Neural crest cell (in vitro differentiated cells): ENCODE results near the gene CAV2. TPM values are rescaled to one million over a fixed set of nuclear protein-coding genes. Genes with fewer than 3 reads are reported as not detected.

ENCODE experiments used
- DNase-seq: peaks from one replicate; pipeline ENCODE4 v3.0.0; 2021; ENCODE audit warnings: low read depth, mixed read lengths, low spot score
- H3K27ac Mint-ChIP-seq: one replicate; pipeline ENCODE4 v1.8.0; 2021; ENCODE audit warnings: mild to moderate bottlenecking, mixed read lengths; ENCODE audit not compliant: unreplicated experiment
- H3K27me3 Mint-ChIP-seq: 2 replicates; pipeline ENCODE4 v1.8.0; 2021; ENCODE audit warnings: low read depth, mild to moderate bottlenecking, mixed read lengths
- H3K36me3 Mint-ChIP-seq: 2 replicates; pipeline ENCODE4 v1.8.0; 2021; ENCODE audit warnings: low read depth, mild to moderate bottlenecking, mixed read lengths
- H3K4me1 Mint-ChIP-seq: 2 replicates; pipeline ENCODE4 v1.8.0; 2021; ENCODE audit warnings: mixed read lengths
- H3K4me3 Mint-ChIP-seq: one replicate; pipeline ENCODE4 v1.8.0; 2021; ENCODE audit warnings: mild to moderate bottlenecking, mixed read lengths
- H3K9me3 Mint-ChIP-seq: 2 replicates; pipeline ENCODE4 v1.8.0; 2021; ENCODE audit warnings: mixed read lengths
- total RNA-seq: library from RNA; stranded (reverse); gene quantifications from 2 replicates; pipeline ENCODE4 v1.2.1, GENCODE V29; 2021
- TF ChIP-seq, protein P1 (sequence below): fragments of 200-600 bp; sonication (generic); conservative IDR thresholded peaks from 2 replicates; pipeline ENCODE4 v1.5.0; 2021; ENCODE audit warnings: antibody characterized with exemption, mild to moderate bottlenecking

Gene CAV2
- total RNA-seq, 1 donor from 2014 or later = 1.9 TPM

DNA sequence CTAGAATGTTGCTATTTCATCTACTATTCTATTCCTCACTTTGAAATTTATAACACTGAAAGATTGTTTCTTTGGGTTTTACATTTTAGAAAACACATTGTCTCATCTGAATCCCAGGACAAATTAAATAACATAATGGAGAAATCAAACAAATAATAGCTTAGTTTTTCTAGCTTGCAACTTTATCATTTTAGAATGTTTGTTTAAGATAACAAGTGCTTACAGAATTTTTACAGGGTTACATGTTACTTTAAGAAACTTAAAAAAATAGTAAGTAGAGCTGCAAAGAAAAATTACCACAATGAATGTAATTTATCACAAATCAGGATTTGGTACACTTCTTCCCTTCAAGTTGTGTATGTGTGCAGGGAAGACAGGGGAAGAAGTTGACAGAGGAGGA lies 11.3 kb downstream of the CAV2 start:
- Mint-ChIP-seq H3K9me3 (no peaks in the 10 kb centered on the region), H3K4me1 (peaks cover 10% of the 10 kb centered on the region), H3K27ac (no peak overlapping the region), H3K4me3 (no peak overlapping the region), H3K36me3 (no peaks in the 10 kb centered on the region), H3K27me3 (peaks cover 4% of the 10 kb centered on the region)
- DNase-seq = no peak
- TF ChIP-seq, protein P1, sequence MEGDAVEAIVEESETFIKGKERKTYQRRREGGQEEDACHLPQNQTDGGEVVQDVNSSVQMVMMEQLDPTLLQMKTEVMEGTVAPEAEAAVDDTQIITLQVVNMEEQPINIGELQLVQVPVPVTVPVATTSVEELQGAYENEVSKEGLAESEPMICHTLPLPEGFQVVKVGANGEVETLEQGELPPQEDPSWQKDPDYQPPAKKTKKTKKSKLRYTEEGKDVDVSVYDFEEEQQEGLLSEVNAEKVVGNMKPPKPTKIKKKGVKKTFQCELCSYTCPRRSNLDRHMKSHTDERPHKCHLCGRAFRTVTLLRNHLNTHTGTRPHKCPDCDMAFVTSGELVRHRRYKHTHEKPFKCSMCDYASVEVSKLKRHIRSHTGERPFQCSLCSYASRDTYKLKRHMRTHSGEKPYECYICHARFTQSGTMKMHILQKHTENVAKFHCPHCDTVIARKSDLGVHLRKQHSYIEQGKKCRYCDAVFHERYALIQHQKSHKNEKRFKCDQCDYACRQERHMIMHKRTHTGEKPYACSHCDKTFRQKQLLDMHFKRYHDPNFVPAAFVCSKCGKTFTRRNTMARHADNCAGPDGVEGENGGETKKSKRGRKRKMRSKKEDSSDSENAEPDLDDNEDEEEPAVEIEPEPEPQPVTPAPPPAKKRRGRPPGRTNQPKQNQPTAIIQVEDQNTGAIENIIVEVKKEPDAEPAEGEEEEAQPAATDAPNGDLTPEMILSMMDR = no peak

DNA sequence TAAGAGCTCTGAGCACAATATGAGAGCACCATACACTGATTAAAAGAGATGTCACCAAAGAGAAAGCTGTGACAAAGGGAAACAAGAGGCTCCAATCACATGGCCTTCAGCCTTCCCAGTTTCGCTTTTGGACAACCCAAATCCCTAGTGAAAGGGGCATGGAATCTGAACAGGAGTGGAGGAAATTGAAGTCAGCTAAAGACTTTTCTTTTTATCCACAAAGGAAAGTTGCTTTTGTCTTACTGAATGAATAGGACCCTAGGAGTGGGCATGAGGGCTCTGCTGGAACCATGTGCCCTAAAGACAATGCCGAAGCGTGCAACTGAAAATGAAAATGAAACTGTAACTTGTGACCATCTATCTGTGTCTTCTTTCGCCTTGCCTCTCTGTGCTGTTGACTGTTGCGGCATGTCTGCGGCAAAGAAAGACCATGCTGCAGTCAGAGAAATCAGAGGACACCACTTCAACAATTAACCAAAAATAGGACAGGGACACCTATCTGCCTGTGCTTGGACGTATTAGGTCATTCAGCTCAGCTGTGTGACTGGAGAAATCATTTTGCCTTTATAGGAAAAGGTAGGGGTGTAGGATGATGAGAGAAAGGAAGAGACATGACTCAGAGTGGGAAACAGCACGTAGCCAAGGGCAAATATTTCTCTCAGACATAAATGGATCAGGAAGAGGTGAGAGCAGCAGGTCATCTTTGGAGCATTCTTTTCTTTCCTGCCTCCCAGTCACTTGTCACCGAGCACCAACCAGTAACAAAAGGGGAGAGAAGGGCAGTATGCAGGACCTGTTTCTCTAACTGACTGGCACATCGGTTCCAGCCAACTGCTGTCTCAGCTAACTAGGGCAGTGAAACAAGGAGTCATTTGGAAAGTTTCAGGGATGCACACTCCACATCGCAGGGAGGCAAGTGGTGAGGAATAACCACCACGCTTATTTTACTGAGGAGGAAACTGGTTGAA lies 12.3 kb downstream of the CAV2 start:
- Mint-ChIP-seq H3K4me3 (no peak overlapping the region), H3K9me3 (no peaks in the 10 kb centered on the region), H3K36me3 (no peaks in the 10 kb centered on the region), H3K27ac (no peak overlapping the region), H3K4me1 (peaks cover 10% of the 10 kb centered on the region), H3K27me3 (peaks cover 4% of the 10 kb centered on the region)
- DNase-seq = no peak
- TF ChIP-seq, protein P1 = no peak

DNA sequence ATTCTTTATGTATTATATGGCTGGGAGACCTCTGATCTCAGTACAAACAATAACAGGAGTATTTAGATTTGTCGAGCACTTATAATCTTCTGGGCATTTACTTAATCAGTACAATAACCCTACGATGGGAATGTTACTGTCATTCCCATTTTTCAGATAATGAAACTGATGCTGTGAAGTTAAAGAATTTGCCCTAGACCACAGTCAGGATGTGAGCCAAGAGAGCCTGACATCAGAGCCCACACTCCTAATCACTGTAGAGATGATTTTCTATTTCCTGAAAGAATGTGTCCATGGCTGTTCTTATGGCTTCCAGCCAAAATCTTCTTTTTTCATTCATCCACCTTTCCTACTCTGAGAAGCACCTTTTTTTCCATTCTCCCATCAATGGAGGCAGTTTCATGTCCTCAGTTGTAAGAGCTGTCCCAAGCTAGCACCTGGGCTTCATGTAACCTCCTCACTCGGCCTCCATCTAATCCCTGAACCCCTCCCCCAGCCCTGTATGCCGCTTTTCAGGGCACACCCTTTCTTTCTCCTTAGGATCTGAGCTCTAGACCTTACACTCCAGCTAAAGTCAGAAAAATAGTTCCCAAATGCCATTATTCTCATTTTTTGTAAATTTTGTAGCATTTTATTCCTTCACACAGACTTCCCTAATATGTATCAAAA lies 13.1 kb downstream of the CAV2 start:
- no peak for DNase-seq
- H3K9me3 Mint-ChIP-seq = no peaks in the 10 kb centered on the region
- TF ChIP-seq, protein P1 = no peak
- no peak overlapping the region for H3K4me3 Mint-ChIP-seq
- no peak overlapping the region for H3K27ac Mint-ChIP-seq
- H3K36me3 Mint-ChIP-seq = no peaks in the 10 kb centered on the region
- H3K4me1 Mint-ChIP-seq = peaks cover 10% of the 10 kb centered on the region
- peaks cover 4% of the 10 kb centered on the region for H3K27me3 Mint-ChIP-seq

DNA sequence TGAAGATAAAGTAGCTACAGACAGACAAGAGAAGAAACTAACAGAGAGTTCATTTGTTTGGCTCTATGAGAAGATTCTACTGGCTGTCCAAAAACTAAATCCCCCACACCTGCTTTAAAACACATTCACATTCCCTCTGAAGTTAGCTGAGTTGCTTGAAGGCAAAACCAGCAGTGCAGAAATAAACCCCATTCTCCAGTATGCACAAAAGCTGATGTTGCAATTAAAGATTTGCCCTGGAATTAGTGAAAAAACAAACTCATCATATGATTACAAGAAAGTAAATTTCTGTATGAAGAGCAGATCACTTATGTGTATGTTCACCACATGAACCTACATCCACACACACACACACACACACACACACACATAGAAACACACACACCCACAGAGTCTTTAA lies 16.0 kb downstream of the CAV2 start:
- Mint-ChIP-seq H3K27ac (no peak overlapping the region), H3K36me3 (no peaks in the 10 kb centered on the region), H3K9me3 (no peaks in the 10 kb centered on the region), H3K4me3 (no peak overlapping the region), H3K27me3 (peaks cover 10% of the 10 kb centered on the region), H3K4me1 (peaks cover 10% of the 10 kb centered on the region)
- TF ChIP-seq, protein P1 = no peak
- DNase-seq = no peak

DNA sequence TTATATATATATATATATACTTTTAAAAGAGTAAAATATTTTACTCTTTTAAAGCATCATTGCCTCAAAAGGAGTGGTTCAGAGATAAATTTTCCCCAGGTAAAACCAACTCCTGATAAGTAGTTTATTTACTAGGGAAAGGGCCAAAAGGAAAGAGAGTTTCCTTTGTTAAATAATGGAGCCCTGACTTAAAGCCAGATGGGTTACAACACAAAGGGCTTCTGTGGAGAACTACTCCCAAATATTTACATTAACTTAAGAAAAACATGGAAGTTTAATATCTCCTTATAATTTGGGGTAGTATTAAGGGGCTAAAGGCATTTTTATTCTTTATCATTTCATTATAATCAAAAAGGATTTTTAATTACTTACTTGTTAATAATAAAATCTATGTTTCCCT lies 16.8 kb downstream of the CAV2 start:
- H3K27me3 Mint-ChIP-seq = peaks cover 14% of the 10 kb centered on the region
- no peak overlapping the region for H3K27ac Mint-ChIP-seq
- no peak overlapping the region for H3K4me3 Mint-ChIP-seq
- no peaks in the 10 kb centered on the region for H3K36me3 Mint-ChIP-seq
- TF ChIP-seq, protein P1 = no peak
- no peaks in the 10 kb centered on the region for H3K9me3 Mint-ChIP-seq
- no peak for DNase-seq
- H3K4me1 Mint-ChIP-seq = peaks cover 9% of the 10 kb centered on the region
